Gastroesophageal sphincter (tissue), 4 donors: ENCODE results near the gene CCDC137. TPM values are rescaled to one million over a fixed set of nuclear protein-coding genes. Genes with fewer than 3 reads are reported as not detected.

Experiments
- ATAC-seq: fragments of 150-250 bp; one replicate; pipeline ENCODE4 v1.9.1; 2016; ENCODE audit warnings: mild to moderate bottlenecking, moderate library complexity
- H3K27ac ChIP-seq, 4 donors: fragments of 200-600 bp; sonication (generic) in 3 of 4; 1 replicate in 3 of 4; 2 replicates in 1 of 4; pipeline ENCODE4 v1.5.1; 2016 to 2019
- H3K27me3 ChIP-seq: fragments of 200-600 bp; sonication (generic); one replicate; pipeline ENCODE4 v1.5.1; 2019
- H3K36me3 ChIP-seq, 2 donors: fragments of 200-600 bp; sonication (generic); one replicate each; pipeline ENCODE4 v1.5.1; 2019; ENCODE audit warnings: control low read depth in 1 of 2
- H3K4me1 ChIP-seq, 3 donors: fragments of 200-600 bp; sonication (generic); 1 replicate in 2 of 3; 2 replicates in 1 of 3; pipeline ENCODE4 v1.5.1; 2016 to 2019; ENCODE audit warnings: control low read depth in 2 of 3
- H3K4me3 ChIP-seq, 2 donors: fragments of 200-600 bp; sonication (generic); one replicate each; pipeline ENCODE4 v1.5.1; 2019; ENCODE audit warnings: mild to moderate bottlenecking in 1 of 2, moderate library complexity in 1 of 2
- H3K9me3 ChIP-seq, 3 donors: fragments of 200-600 bp; sonication (generic); one replicate each; pipeline ENCODE4 v1.5.1; 2017 to 2019; ENCODE audit warnings: control low read depth in 2 of 3
- CTCF ChIP-seq, 4 experiments: fragments of 200-600 bp in 2 of 4; fragments of 450-650 bp in 2 of 4; sonication (generic) in 1 of 4; IDR thresholded peaks; one replicate each; pipeline ENCODE4 v1.5.1; 2017 to 2019; ENCODE audit warnings: antibody characterized with exemption in 4 of 4, mild to moderate bottlenecking in 2 of 4, moderate library complexity in 2 of 4
- EP300 ChIP-seq: sonication (generic); formaldehyde crosslinking; IDR thresholded peaks from one replicate; pipeline ENCODE4 v1.6.1; 2017; ENCODE audit warnings: antibody characterized with exemption, mild to moderate bottlenecking
- POLR2A ChIP-seq, 2 donors: fragments of 450-650 bp; IDR thresholded peaks; one replicate each; pipeline ENCODE4 v1.6.1; 2017; ENCODE audit warnings: antibody characterized with exemption in 2 of 2, mild to moderate bottlenecking in 2 of 2, moderate library complexity in 1 of 2
- POLR2AphosphoS5 ChIP-seq: sonication (generic); formaldehyde crosslinking; IDR thresholded peaks from one replicate; pipeline ENCODE4 v1.6.1; 2017; ENCODE audit warnings: antibody characterized with exemption
- WGBS, 2 donors: methylation state at CpG; one replicate each; pipeline ENCODE4 v1.1.5; 2018; ENCODE audit warnings: low coverage in 1 of 2; 5-methylcytosine and 5-hydroxymethylcytosine counted together
- total RNA-seq, 4 donors: library from RNA; depleted of rRNA; stranded (reverse); fragments of >200 nt; gene quantifications; one replicate each; pipeline ENCODE4 v1.1.0, GENCODE V29; 2016

Gene CCDC137
- total RNA-seq, 4 donors from 2014 or later: 8.2 to 16.1 (median 11.4) TPM

GRCh38 chr17:81638683-81639082 lies 27.9 kb upstream of the CCDC137 start:
- WGBS, 2 donors: 67 to 73% methylated on average over 2 to 4 of the region's 4 CpGs
- Histone ChIP-seq H3K9me3 (no peaks in the 10 kb centered on the region), H3K4me3 (no peak overlapping the region), H3K27me3 (no peaks in the 10 kb centered on the region), H3K27ac (no peak overlapping the region), H3K4me1 (peaks cover 3 to 36% (median 13%) of the 10 kb centered on the region in 3 donors), H3K36me3 (no peaks in the 10 kb centered on the region)
- TF ChIP-seq POLR2A (IDR thresholded peaks at IDR 0.05): no peak
- TF ChIP-seq CTCF (IDR thresholded peaks at IDR 0.05): no peak
- no peak for TF ChIP-seq EP300
- TF ChIP-seq POLR2AphosphoS5: no peak
- ATAC-seq: no peak

DNA sequence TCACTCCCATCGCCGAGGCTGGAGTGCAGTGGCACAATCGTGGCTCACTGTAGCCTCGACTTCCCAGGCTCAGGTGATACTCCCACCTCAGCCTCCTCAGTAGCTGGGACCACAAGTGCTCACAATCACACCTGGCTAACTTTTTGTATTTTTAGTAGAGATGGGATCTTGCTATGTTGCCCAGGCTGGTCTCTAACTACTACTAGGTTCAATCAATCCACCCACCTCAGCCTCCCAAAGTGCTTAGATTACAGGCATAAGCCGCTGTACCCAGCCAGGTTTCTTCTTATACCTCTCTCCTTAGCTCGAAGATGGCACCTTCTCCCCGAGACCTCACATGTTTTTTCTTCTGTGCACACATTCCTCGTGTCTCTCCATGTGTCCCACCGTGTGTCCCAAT lies 26.5 kb upstream of the CCDC137 start:
- WGBS, 2 donors: 80 to 100% methylated on average over 8 to 9 of the region's 9 CpGs
- no peak overlapping the region for H3K27ac ChIP-seq
- no peaks in the 10 kb centered on the region for H3K27me3 ChIP-seq
- H3K4me3 ChIP-seq: no peak overlapping the region
- ATAC-seq: no peak
- no peaks in the 10 kb centered on the region for H3K36me3 ChIP-seq
- TF ChIP-seq POLR2AphosphoS5: no peak
- TF ChIP-seq EP300: no peak
- no peak for TF ChIP-seq POLR2A (IDR thresholded peaks at IDR 0.05)
- no peak for TF ChIP-seq CTCF (IDR thresholded peaks at IDR 0.05)
- no peaks in the 10 kb centered on the region for H3K9me3 ChIP-seq
- peaks cover 3 to 22% (median 13%) of the 10 kb centered on the region in 3 donors for H3K4me1 ChIP-seq

- WGBS, 2 donors: 85% methylated on average over 4 of the region's 17 CpGs; no CpG with 5 or more reads in 1 of the 2 donors
- no peaks in the 10 kb centered on the region for H3K9me3 ChIP-seq
- peaks cover 0 to 8% (median 3%) of the 10 kb centered on the region in 3 donors for H3K4me1 ChIP-seq
- peaks cover under 1% of the 10 kb centered on the region for H3K27me3 ChIP-seq
- H3K36me3 ChIP-seq: no peaks in the 10 kb centered on the region
- no peak overlapping the region for H3K4me3 ChIP-seq
- ATAC-seq: no peak
- H3K27ac ChIP-seq: no peak overlapping the region
- TF ChIP-seq EP300 (no peak), POLR2AphosphoS5 (no peak), CTCF (IDR thresholded peaks at IDR 0.05) (no peak), POLR2A (IDR thresholded peaks at IDR 0.05) (no peak)
These were observed 24.6 kb upstream of the CCDC137 start for GRCh38 chr17:81641825-81642489.

GRCh38 chr17:81644496-81644895 lies 22.0 kb upstream of the CCDC137 start:
- peaks cover 0 to 8% (median 0%) of the 10 kb centered on the region in 3 donors for H3K4me1 ChIP-seq
- TF ChIP-seq CTCF (IDR thresholded peaks at IDR 0.05): no peak
- WGBS, 2 donors: 90 to 100% methylated on average over 1 to 2 of the region's 15 CpGs
- H3K4me3 ChIP-seq: no peak overlapping the region
- peaks cover 26% of the 10 kb centered on the region for H3K27me3 ChIP-seq
- H3K27ac ChIP-seq: no peak overlapping the region
- ATAC-seq: no peak
- H3K36me3 ChIP-seq: no peaks in the 10 kb centered on the region
- H3K9me3 ChIP-seq: peaks cover 0 to 11% (median 0%) of the 10 kb centered on the region in 3 donors
